ENCODE measurements around the gene IP6K2. TPM values are rescaled to one million over a fixed set of nuclear protein-coding genes. Genes with fewer than 3 reads are reported as not detected.

Gene IP6K2
- total and polyA plus RNA-seq, 2 experiments from 2014 or later: 97.0 to 97.4 TPM

- Histone ChIP-seq H3K79me2 (replicated peaks; ENCODE audit: insufficient read depth) (peaks cover 100% of the 10 kb centered on the region), H3K9me2 (ENCODE audit: insufficient read depth) (no peaks in the 10 kb centered on the region), H3K36me3 (ENCODE audit: insufficient read depth) (peaks cover 14% of the 10 kb centered on the region; the same call in 1 of the 2 replicates), H3K4me3 (no peak overlapping the region), H3F3A (replicated peaks; ENCODE audit: low read depth) (peaks cover 13% of the 10 kb centered on the region; the same call in 1 of the 2 replicates), H3K27ac (ENCODE audit: low read depth) (peak overlapping the region; percentile 34; the same call in 1 of the 2 replicates), H2AFZ (no peak overlapping the region), H3K27me3 (ENCODE audit: insufficient read depth) (no peaks in the 10 kb centered on the region), H4K20me1 (replicated peaks; ENCODE audit: insufficient read depth) (peaks cover 63% of the 10 kb centered on the region), H3K4me2 (no peak overlapping the region), H3K4me1 (ENCODE audit: insufficient read depth) (peaks cover 48% of the 10 kb centered on the region)
- ATAC-seq (no peak), DNase-seq (ENCODE audit: low spot score) (no peak)
- Mint-ChIP-seq H3K36me3 (ENCODE audit: low read depth) (peaks cover 64% of the 10 kb centered on the region), H3K27me3 (ENCODE audit: insufficient read depth, low read depth, poor library complexity) (peaks cover 9% of the 10 kb centered on the region), H3K4me1 (peaks cover 28% of the 10 kb centered on the region), H3K4me3 (no peak overlapping the region), H3K9me3 (no peaks in the 10 kb centered on the region; the same call in 2 of the 3 replicates), H3K27ac (no peak overlapping the region)
- TF ChIP-seq REST (IDR thresholded peaks at IDR 0.05; ENCODE audit: unreplicated experiment) (no peak), ZNF331 (CRISPR knock-in tag; IDR thresholded peaks at IDR 0.05; ENCODE audit: low read depth) (no peak), JUNB (IDR thresholded peaks at IDR 0.05; ENCODE audit: unreplicated experiment) (no peak), STAT1 (IDR thresholded peaks at IDR 0.05; ENCODE audit: unreplicated experiment) (no peak), EZH2phosphoT487 (IDR thresholded peaks at IDR 0.05; ENCODE audit: unreplicated experiment) (no peak), EZH2 (IDR thresholded peaks at IDR 0.05; ENCODE audit: low read depth, unreplicated experiment) (no peak)
- TF ChIP-seq, protein P1, sequence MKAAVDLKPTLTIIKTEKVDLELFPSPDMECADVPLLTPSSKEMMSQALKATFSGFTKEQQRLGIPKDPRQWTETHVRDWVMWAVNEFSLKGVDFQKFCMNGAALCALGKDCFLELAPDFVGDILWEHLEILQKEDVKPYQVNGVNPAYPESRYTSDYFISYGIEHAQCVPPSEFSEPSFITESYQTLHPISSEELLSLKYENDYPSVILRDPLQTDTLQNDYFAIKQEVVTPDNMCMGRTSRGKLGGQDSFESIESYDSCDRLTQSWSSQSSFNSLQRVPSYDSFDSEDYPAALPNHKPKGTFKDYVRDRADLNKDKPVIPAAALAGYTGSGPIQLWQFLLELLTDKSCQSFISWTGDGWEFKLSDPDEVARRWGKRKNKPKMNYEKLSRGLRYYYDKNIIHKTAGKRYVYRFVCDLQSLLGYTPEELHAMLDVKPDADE (IDR thresholded peaks at IDR 0.05): no peak
- TF ChIP-seq, protein P2, sequence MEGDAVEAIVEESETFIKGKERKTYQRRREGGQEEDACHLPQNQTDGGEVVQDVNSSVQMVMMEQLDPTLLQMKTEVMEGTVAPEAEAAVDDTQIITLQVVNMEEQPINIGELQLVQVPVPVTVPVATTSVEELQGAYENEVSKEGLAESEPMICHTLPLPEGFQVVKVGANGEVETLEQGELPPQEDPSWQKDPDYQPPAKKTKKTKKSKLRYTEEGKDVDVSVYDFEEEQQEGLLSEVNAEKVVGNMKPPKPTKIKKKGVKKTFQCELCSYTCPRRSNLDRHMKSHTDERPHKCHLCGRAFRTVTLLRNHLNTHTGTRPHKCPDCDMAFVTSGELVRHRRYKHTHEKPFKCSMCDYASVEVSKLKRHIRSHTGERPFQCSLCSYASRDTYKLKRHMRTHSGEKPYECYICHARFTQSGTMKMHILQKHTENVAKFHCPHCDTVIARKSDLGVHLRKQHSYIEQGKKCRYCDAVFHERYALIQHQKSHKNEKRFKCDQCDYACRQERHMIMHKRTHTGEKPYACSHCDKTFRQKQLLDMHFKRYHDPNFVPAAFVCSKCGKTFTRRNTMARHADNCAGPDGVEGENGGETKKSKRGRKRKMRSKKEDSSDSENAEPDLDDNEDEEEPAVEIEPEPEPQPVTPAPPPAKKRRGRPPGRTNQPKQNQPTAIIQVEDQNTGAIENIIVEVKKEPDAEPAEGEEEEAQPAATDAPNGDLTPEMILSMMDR (conservative IDR thresholded peaks at IDR 0.05; ENCODE audit: low read depth in 2 of 2): no peak
Measured at GRCh38 chr3:48700731-48701405, 16.2 kb downstream of the IP6K2 start.

Measured in GM23338 (cell line).